B cell (primary cell): ENCODE results near the gene PTPRF. TPM values are rescaled to one million over a fixed set of nuclear protein-coding genes. Genes with fewer than 3 reads are reported as not detected.

Experiments used
- ATAC-seq: fragments of 200-7000 bp; cut with Tn5 transposase; one replicate; pipeline ENCODE4 v1.10.0; 2021; ENCODE audit warnings: low read depth, mild to moderate bottlenecking, moderate number of reproducible peaks, moderate library complexity
- CTCF ChIA-PET: fragments of 350-600 bp; sonication (Branson Sonifier 250); formaldehyde crosslinking; loops from one replicate; lab custom pipeline; 2021; ENCODE audit warnings: antibody characterized with exemption, inconsistent platforms; lab: Charles Lee
- POLR2A ChIA-PET: fragments of 350-600 bp; sonication (Branson Sonifier 250); formaldehyde crosslinking; loops from one replicate; lab custom pipeline; 2021; ENCODE audit warnings: antibody characterized with exemption; lab: Charles Lee
- DNase-seq: peaks from one replicate; pipeline ENCODE4 v3.0.0; 2013
- H2AFZ ChIP-seq: 2 replicates; pipeline ENCODE4 v1.6.1; 2012; ENCODE audit warnings: mild to moderate bottlenecking, low read depth, low read length; ENCODE audit not compliant: insufficient read depth, poor library complexity, severe bottlenecking
- H3K27ac ChIP-seq, 2 donors: 1 replicate in 1 of 2; 2 replicates in 1 of 2; pipeline ENCODE4 v1.5.1; 2012 to 2013; ENCODE audit warnings: low read length in 2 of 2, mild to moderate bottlenecking in 2 of 2, moderate library complexity in 1 of 2
- H3K27me3 ChIP-seq, 4 experiments: fragments of 200-600 bp in 1 of 4; sonication (generic) in 1 of 4; replicated peaks in 1 of 4; 1 replicate in 2 of 4; 2 replicates in 2 of 4; pipeline versions ENCODE4 v1.6.1 to v1.7.0; 2013 to 2016; ENCODE audit warnings: low read length in 3 of 4, mild to moderate bottlenecking in 2 of 4, mixed read lengths in 1 of 4, moderate library complexity in 1 of 4; ENCODE audit not compliant: insufficient read depth in 4 of 4, control insufficient read depth in 3 of 4; ENCODE audit errors: control extremely low read depth in 1 of 4
- H3K36me3 ChIP-seq, 2 experiments: replicated peaks in 1 of 2; 1 replicate in 1 of 2; 2 replicates in 1 of 2; pipeline versions ENCODE4 v1.6.1 to v1.7.1; 2013; ENCODE audit warnings: low read length in 1 of 2; ENCODE audit not compliant: insufficient read depth in 2 of 2, control insufficient read depth in 1 of 2; ENCODE audit errors: control extremely low read depth in 1 of 2, extremely low read depth in 1 of 2
- H3K4me1 ChIP-seq, 2 donors: fragments of 200-600 bp in 1 of 2; sonication (generic) in 1 of 2; 1 replicate in 1 of 2; 2 replicates in 1 of 2; pipeline versions ENCODE4 v1.5.1 to v1.6.1; 2013 to 2017; ENCODE audit warnings: low read length in 2 of 2; ENCODE audit not compliant: control insufficient read depth in 2 of 2, insufficient read depth in 2 of 2
- H3K4me2 ChIP-seq: replicated peaks from 2 replicates; pipeline ENCODE3; 2012; ENCODE audit warnings: mild to moderate bottlenecking, low read depth, low read length; ENCODE audit not compliant: poor library complexity, severe bottlenecking
- H3K4me3 ChIP-seq, 5 experiments: fragments of 200-600 bp in 1 of 5; sonication (generic) in 1 of 5; 1 replicate in 3 of 5; 2 replicates in 2 of 5; pipeline versions ENCODE4 v1.5.1 to v1.7.0; 2011 to 2016; ENCODE audit warnings: low read length in 4 of 5, mild to moderate bottlenecking in 4 of 5, low read depth in 2 of 5, control low read depth in 1 of 5, moderate library complexity in 1 of 5; ENCODE audit not compliant: insufficient read depth in 1 of 5; ENCODE audit errors: control extremely low read depth in 1 of 5, extremely low read depth in 1 of 5
- H3K79me2 ChIP-seq: fragments of 200-600 bp; sonication (generic); one replicate; pipeline ENCODE4 v1.6.0; 2016; ENCODE audit warnings: low read length; ENCODE audit not compliant: control insufficient read depth, insufficient read depth
- H3K9ac ChIP-seq: fragments of 200-600 bp; sonication (generic); 2 replicates; pipeline ENCODE4 v1.6.1; 2017; ENCODE audit warnings: mild to moderate bottlenecking, low read length, moderate library complexity
- H3K9me3 ChIP-seq, 3 donors: one replicate each; pipeline versions ENCODE4 v1.6.1 to v1.7.1; 2013; ENCODE audit warnings: low read length in 2 of 3; ENCODE audit not compliant: control insufficient read depth in 2 of 3, insufficient read depth in 1 of 3; ENCODE audit errors: control extremely low read depth in 1 of 3
- H4K20me1 ChIP-seq: 2 replicates; pipeline ENCODE4 v1.6.0; 2012; ENCODE audit warnings: mild to moderate bottlenecking, low read length; ENCODE audit not compliant: insufficient read depth, control insufficient read depth, poor library complexity, severe bottlenecking
- H3K27ac Mint-ChIP-seq: one replicate; pipeline ENCODE4 v1.8.0; 2021; ENCODE audit warnings: mixed read lengths
- H3K27me3 Mint-ChIP-seq: one replicate; pipeline ENCODE4 v1.8.0; 2021; ENCODE audit warnings: mixed read lengths
- H3K4me1 Mint-ChIP-seq: one replicate; pipeline ENCODE4 v1.8.0; 2021; ENCODE audit warnings: mixed read lengths
- H3K4me3 Mint-ChIP-seq: one replicate; pipeline ENCODE4 v1.8.0; 2021; ENCODE audit warnings: mixed read lengths
- H3K9me3 Mint-ChIP-seq: one replicate; pipeline ENCODE4 v1.8.0; 2022; ENCODE audit warnings: mixed read lengths; ENCODE audit not compliant: insufficient read depth
- EZH2 ChIP-seq: IDR thresholded peaks from 2 replicates; pipeline ENCODE4 v1.6.1; 2012; ENCODE audit warnings: borderline replicate concordance, low read depth, mild to moderate bottlenecking, moderate library complexity, low read length; ENCODE audit not compliant: insufficient read depth, poor library complexity, severe bottlenecking
- WGBS: methylation state at CpG from one replicate; pipeline ENCODE4 v1.1.5; 2013; ENCODE audit warnings: missing lambda C conversion rate; ENCODE audit not compliant: insufficient coverage; 5-methylcytosine and 5-hydroxymethylcytosine counted together
- intact Hi-C: fragments of 100-400 bp; cut with micrococcal nuclease; formaldehyde crosslinking; loops from one replicate; pipeline ENCODE4 v1.10.0; 2022
- polyA plus RNA-seq: library from polyadenylated mRNA; depleted of rRNA; stranded (reverse); fragments of >200 nt; gene quantifications from 2 replicates; pipeline ENCODE4 v1.2.3, GENCODE V29; 2012
- total RNA-seq, 2 donors: library from RNA; stranded (reverse); fragments of 120-200 nt in 1 of 2; gene quantifications; 1 replicate in 1 of 2; 2 replicates in 1 of 2; pipeline versions ENCODE4 v1.2.3 to v1.2.4, GENCODE V29; 2013 to 2022
- TF ChIP-seq, protein P1 (sequence below): fragments of 200-600 bp; IDR thresholded peaks from one replicate; pipeline ENCODE4 v1.8.0; 2022; ENCODE audit warnings: antibody characterized with exemption, mild to moderate bottlenecking

The PTPRF gene
- total and polyA plus RNA-seq, 2 donors (not counting 1 experiment from before 2014, with no cell fraction given): 0.07 to 0.13 TPM

DNA sequence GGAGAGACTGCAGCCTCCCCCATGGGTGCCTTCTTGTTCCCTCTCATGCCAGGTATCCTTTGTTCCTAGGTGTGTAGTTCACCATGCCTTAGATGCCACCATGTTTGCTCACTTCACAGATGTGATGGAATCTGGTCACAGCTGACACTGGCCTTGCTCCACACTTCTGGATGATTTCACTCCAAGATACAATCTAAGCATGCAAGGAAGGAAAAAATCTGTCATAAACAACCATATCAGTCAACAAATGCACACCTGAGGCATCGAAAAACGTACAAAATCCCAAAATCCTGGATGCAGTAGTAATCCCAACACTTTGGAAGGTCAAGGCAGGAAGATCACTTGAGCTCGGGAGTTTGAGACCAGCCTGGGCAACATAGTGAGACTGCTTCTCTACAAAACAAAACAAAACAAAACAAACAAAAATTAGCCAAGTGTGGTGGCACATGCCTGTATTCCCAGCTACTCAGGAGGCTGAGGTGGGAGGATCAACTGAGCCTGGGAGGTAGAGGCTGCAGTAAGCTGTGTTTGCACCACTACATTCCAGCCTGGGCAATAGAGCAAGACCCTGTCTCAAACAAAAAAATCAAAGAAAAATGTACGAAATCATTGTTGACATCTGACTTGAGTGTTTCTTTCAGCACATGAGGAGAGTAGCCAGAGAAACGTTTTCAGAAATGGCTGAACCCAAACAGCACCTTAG is 17.1 kb upstream of the PTPRF start:
- H3K79me2 ChIP-seq: no peaks in the 10 kb centered on the region
- Mint-ChIP-seq H3K4me3 (no peak overlapping the region), H3K27me3 (peaks cover 27% of the 10 kb centered on the region), H3K9me3 (peaks cover 3% of the 10 kb centered on the region), H3K27ac (no peak overlapping the region), H3K4me1 (no peaks in the 10 kb centered on the region)
- H3K27ac ChIP-seq: no peak overlapping the region
- no peak overlapping the region for H3K9ac ChIP-seq
- ATAC-seq (no peak), DNase-seq (no peak)
- POLR2A ChIA-PET: no interaction called here
- no peak overlapping the region for H2AFZ ChIP-seq
- WGBS: 82% methylated on average over 4 of the region's 5 CpGs
- H4K20me1 ChIP-seq: no peaks in the 10 kb centered on the region
- peaks cover 0 to 2% (median 0%) of the 10 kb centered on the region in 4 experiments for H3K27me3 ChIP-seq
- no peak overlapping the region for H3K4me3 ChIP-seq
- H3K4me1 ChIP-seq: no peaks in the 10 kb centered on the region
- H3K36me3 ChIP-seq: no peaks in the 10 kb centered on the region
- no peak overlapping the region for H3K4me2 ChIP-seq
- CTCF ChIA-PET: no interaction called here
- peaks cover 0 to 5% (median 4%) of the 10 kb centered on the region in 3 donors for H3K9me3 ChIP-seq
- no peak for TF ChIP-seq EZH2
- TF ChIP-seq, protein P1, sequence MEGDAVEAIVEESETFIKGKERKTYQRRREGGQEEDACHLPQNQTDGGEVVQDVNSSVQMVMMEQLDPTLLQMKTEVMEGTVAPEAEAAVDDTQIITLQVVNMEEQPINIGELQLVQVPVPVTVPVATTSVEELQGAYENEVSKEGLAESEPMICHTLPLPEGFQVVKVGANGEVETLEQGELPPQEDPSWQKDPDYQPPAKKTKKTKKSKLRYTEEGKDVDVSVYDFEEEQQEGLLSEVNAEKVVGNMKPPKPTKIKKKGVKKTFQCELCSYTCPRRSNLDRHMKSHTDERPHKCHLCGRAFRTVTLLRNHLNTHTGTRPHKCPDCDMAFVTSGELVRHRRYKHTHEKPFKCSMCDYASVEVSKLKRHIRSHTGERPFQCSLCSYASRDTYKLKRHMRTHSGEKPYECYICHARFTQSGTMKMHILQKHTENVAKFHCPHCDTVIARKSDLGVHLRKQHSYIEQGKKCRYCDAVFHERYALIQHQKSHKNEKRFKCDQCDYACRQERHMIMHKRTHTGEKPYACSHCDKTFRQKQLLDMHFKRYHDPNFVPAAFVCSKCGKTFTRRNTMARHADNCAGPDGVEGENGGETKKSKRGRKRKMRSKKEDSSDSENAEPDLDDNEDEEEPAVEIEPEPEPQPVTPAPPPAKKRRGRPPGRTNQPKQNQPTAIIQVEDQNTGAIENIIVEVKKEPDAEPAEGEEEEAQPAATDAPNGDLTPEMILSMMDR: no peak
- intact Hi-C loops: no loop called here

DNA sequence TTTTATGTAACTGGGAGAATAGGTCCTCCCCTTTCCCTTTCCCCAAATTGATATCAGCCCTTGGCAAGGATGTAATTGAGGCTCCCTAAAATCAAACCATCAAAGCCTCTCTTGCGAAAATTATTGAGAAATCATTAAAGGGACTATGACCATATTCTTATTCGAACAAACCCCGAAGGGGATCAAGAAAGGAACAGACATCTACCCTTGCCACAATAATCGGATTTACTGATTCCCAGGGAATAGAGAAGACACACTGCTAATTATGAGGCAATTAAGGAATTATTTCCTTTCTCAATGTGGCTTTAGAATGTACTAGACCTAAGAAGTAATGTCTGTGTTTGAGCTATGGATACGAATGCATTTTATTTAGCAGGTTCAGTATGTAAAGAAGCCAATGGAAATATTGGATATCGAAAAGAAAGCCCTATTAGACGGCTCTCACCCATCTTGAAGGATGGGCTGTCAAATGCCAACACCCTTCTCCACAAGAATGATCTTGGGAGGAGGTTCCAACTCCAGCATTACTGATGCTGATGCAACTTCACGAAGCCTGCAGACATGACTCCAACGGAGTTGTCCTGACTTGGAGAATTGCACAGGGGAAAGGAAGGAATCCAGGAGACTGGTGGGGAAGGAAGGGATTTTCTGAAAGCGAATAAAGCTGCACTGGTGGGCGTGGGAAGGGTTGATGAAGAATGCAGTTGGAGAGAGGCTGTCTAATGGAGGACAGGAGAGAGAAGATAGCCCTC is 11.6 kb upstream of the PTPRF start:
- ChIA-PET CTCF (interaction anchor here (1.4 kb wide), 1 partner anchor 517 kb away, joined by 3 read pairs; no protein-coding TSS in a partner anchor), POLR2A (no interaction called here)
- Histone ChIP-seq H4K20me1 (no peaks in the 10 kb centered on the region), H3K9ac (no peak overlapping the region), H3K4me2 (no peak overlapping the region), H3K9me3 (no peaks in the 10 kb centered on the region), H3K27ac (no peak overlapping the region), H3K4me3 (no peak overlapping the region), H2AFZ (no peak overlapping the region), H3K79me2 (no peaks in the 10 kb centered on the region), H3K4me1 (no peaks in the 10 kb centered on the region), H3K27me3 (peaks cover 0 to 22% (median 17%) of the 10 kb centered on the region in 4 experiments), H3K36me3 (no peaks in the 10 kb centered on the region)
- 94% methylated on average over 4 of the region's 11 CpGs for WGBS
- ATAC-seq: no peak
- DNase-seq: no peak
- Mint-ChIP-seq H3K27me3 (peaks cover 61% of the 10 kb centered on the region), H3K4me1 (no peaks in the 10 kb centered on the region), H3K9me3 (no peaks in the 10 kb centered on the region), H3K4me3 (no peak overlapping the region), H3K27ac (no peak overlapping the region)
- TF ChIP-seq EZH2: no peak
- TF ChIP-seq, protein P1: no peak
- intact Hi-C loops: no loop called here
